Motor neuron (in vitro differentiated cells): ENCODE data around the gene MCM9. TPM values are rescaled to one million over a fixed set of nuclear protein-coding genes. Genes with fewer than 3 reads are reported as not detected.
"Not testable (repeated sequence)": the region's sequence is repeated elsewhere in the genome, so short reads cannot be mapped to it uniquely, and the experiment has no call there.

Experiments
- ATAC-seq, 8 experiments: fragments of 200-7000 bp; cut with Tn5 transposase; replicated peaks in 6 of 8; 2 replicates each; pipeline ENCODE4 v1.8.0; 2021; ENCODE audit warnings: mild to moderate bottlenecking in 8 of 8, moderate library complexity in 8 of 8
- H3K27ac ChIP-seq, 2 donors: fragments of 250-450 bp; sonication (Bioruptor Pico); 2 replicates each; pipeline ENCODE4 v1.9.0; 2021; ENCODE audit warnings: antibody characterized with exemption in 2 of 2, mild to moderate bottlenecking in 2 of 2, moderate library complexity in 1 of 2
- H3K4me1 ChIP-seq, 2 donors: fragments of 250-450 bp; sonication (Bioruptor Pico); replicated peaks in 1 of 2; 2 replicates each; pipeline ENCODE4 v1.6.1; 2021; ENCODE audit warnings: antibody characterized with exemption in 2 of 2, mild to moderate bottlenecking in 2 of 2, moderate library complexity in 1 of 2
- H3K4me3 ChIP-seq, 5 donors: fragments of 250-450 bp; sonication (Bioruptor Pico); 2 replicates each; pipeline ENCODE4 v1.9.0; 2021; ENCODE audit warnings: antibody characterized with exemption in 5 of 5, mild to moderate bottlenecking in 5 of 5, moderate library complexity in 4 of 5
- WGBS, 10 experiments: fragments of 450-650 bp; shearing (Covaris generic); methylation state at CpG; one replicate each; pipeline ENCODE4 v1.0.0; 2022; 5-methylcytosine and 5-hydroxymethylcytosine counted together
- in situ Hi-C, 9 experiments: fragments of 400-800 bp; cut with MboI; loops; one replicate each; pipeline ENCODE4 v1.15.0; 2021; ENCODE audit warnings: low sequenced_read_pairs in 9 of 9, low pct_unique_long_range_greater_than_20kb in 2 of 9; ENCODE audit not compliant: unreplicated experiment in 9 of 9
- total RNA-seq, 8 experiments: library from RNA; unstranded; fragments of 300-600 nt; gene quantifications; 2 replicates each; pipeline versions ENCODE4 v1.2.3 to v1.2.4, GENCODE V29; 2022

MCM9 gene
- total RNA-seq, 8 experiments from 2014 or later, result 6.5 to 21.4 (median 12.7) TPM

GRCh38 chr6:118826096-118826495 is 108.9 kb downstream of the MCM9 start:
- ATAC-seq, result no peak
- Histone ChIP-seq H3K4me1 (no peaks in the 10 kb centered on the region), H3K4me3 (no peak overlapping the region), H3K27ac (no peak overlapping the region)
- in situ Hi-C loops, result no loop called here
- WGBS, 10 experiments, result 85 to 100% (median 90%) methylated on average over 3 to 4 of the region's 4 CpGs; no CpG with 5 or more reads in 5 of the 10 experiments

GRCh38 chr6:118825661-118826060 is 109.3 kb downstream of the MCM9 start:
- no peak for ATAC-seq
- Histone ChIP-seq H3K4me1 (no peaks in the 10 kb centered on the region), H3K27ac (no peak overlapping the region), H3K4me3 (no peak overlapping the region)
- in situ Hi-C loops, result no loop called here
- WGBS, 10 experiments, result 80 to 100% (median 96%) methylated on average over 1 to 4 of the region's 4 CpGs; no CpG with 5 or more reads in 1 of the 10 experiments

GRCh38 chr6:118815495-118815894 is 119.5 kb downstream of the MCM9 start:
- H3K4me1 ChIP-seq, result no peaks in the 10 kb centered on the region
- H3K4me3 ChIP-seq, result no peak overlapping the region
- in situ Hi-C loops, result no loop called here
- H3K27ac ChIP-seq, result no peak overlapping the region
- no peak for ATAC-seq
- 92 to 100% (median 100%) methylated on average over 1 to 2 of the region's 2 CpGs; no CpG with 5 or more reads in 5 of the 10 experiments for WGBS, 10 experiments

GRCh38 chr6:118813775-118814174 is 121.2 kb downstream of the MCM9 start:
- ATAC-seq, result peak in 2 of 8 experiments; percentile 56 to 70
- in situ Hi-C loops, result no loop called here
- H3K4me1 ChIP-seq, result no peaks in the 10 kb centered on the region
- H3K4me3 ChIP-seq, result no peak overlapping the region
- H3K27ac ChIP-seq, result no peak overlapping the region
- 15 to 100% (median 70%) methylated on average over 1 to 2 of the region's 2 CpGs; no CpG with 5 or more reads in 4 of the 10 experiments for WGBS, 10 experiments

DNA sequence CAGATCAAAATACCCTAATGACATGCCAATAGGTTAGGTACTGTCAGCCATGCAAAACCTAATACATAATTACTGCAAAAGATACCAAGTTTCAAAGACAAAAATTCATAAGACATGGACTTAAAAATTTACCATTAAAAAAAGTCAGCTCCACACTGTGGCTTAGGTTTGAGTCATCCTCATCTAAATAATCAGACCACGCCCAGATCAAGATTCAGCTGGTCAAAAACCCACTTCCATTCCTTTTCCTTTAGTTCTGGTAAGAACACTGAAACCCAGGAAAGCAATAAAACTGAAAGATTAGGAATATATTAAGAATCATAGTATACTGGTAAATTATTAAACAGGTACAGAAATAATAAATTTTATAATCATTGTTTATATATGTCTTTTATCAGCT is 122.0 kb downstream of the MCM9 start:
- Histone ChIP-seq H3K4me1 (no peaks in the 10 kb centered on the region), H3K27ac (no peak overlapping the region), H3K4me3 (no peak overlapping the region)
- in situ Hi-C loops, result no loop called here
- 10 to 100% (median 94%) methylated on average over 1 of the region's 1 CpG; no CpG with 5 or more reads in 4 of the 10 experiments for WGBS, 10 experiments
- peak in 3 of 8 experiments; percentile 75 to 88 (median 83) for ATAC-seq

DNA sequence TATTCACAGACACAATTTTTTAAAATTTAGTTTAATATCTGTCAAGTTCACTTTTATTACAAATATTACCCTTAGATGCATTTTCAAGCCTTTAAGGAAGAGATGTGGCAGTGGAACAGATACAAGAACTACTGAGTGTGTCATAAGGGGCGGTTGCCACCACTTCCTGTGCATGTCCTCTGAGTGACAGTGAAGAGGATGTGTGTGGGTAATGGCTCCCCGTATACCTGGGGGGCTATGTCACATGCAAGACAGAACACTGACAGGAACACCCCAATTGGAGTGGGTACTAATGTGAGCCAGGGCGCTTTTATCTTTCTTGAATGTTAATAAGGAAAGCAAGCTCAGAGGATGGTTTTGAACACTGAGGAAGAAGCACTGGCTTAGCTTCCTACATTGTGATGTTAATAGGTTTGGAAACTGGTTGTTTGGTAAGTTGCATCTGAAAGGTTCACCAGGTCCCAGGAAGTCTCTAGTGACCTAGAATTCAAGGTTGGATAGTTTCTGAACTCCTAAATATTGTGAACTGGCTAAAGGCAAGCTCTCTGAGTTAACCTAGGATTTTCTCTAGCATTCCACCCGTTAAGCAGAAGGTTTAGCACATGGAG is 124.4 kb downstream of the MCM9 start:
- no peak overlapping the region for H3K27ac ChIP-seq
- 0 to 100% (median 80%) methylated on average over 1 to 4 of the region's 4 CpGs; no CpG with 5 or more reads in 1 of the 10 experiments for WGBS, 10 experiments
- H3K4me1 ChIP-seq, result no peaks in the 10 kb centered on the region
- ATAC-seq, result no peak
- in situ Hi-C loops, result no loop called here
- H3K4me3 ChIP-seq, result no peak overlapping the region

DNA sequence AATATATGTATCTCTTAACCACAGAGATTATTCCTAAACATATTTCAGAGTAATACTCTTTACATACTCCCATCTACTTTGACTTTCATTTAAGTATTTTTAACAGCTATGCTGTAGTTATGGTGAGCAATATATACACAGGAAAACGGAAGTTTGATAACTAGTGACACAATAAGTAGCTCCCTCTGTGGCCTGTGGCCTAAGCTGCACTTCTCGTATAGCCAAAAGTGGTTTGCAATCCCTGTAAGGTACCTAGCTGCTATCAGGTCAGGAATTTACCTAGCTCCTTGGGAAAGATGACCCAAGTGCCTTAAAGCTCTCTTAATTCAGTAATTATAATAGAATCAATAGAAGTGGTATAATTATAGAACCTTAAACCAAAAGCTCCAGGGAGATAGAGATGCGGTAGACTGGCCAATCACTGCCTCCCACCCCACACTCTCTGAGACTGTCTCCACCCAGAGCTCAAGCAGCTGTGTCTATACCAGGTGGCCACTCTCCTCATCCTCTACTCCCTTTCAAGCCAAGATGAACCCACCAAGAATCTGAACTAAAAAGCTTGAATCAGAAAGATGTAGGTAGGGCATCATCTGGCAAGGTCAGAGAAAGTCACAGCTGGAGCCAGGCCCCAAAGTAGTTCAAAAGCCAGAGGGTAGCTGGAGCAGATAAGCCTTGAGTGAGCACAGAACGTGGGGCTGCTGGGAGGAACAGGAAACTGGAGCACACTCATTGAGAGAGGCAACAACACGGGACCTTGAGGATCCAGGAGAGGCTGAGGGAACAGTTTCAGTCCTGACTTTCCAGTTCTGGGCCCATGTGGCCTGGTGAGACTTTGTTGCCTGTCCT is 125.9 kb downstream of the MCM9 start:
- in situ Hi-C loops, result no loop called here
- peak in 1 of 8 experiments; percentile 50 for ATAC-seq
- WGBS, 10 experiments, result 71 to 100% (median 88%) methylated on average over 1 to 5 of the region's 5 CpGs
- Histone ChIP-seq H3K4me3 (no peak overlapping the region), H3K27ac (no peak overlapping the region), H3K4me1 (no peaks in the 10 kb centered on the region)

DNA sequence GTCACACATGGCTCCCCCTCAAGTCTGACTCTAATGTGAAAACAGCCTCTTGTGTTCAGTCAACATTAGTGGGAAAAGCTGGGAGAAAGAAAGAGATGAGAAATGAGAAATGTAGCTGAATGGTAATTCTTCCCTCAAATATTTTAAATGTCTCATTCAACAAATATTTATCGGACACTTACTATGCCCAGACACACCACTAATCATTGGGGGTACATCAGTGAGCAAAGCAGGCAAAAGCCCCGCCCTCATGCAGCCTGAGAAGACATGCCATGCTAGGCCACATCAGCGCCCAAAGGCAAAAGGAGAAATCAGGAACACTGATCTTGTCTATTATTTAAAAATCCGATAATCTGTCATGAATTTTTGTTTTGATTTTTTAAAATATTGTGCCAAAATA is 130.9 kb downstream of the MCM9 start:
- WGBS, 10 experiments, result 40 to 100% (median 92%) methylated on average over 1 to 4 of the region's 4 CpGs; no CpG with 5 or more reads in 2 of the 10 experiments
- Histone ChIP-seq H3K4me3 (no peak overlapping the region), H3K27ac (no peak overlapping the region), H3K4me1 (peaks cover 2 to 8% of the 10 kb centered on the region in 2 donors)
- no peak for ATAC-seq
- in situ Hi-C loops, result no loop called here

GRCh38 chr6:118801257-118801656 is 133.7 kb downstream of the MCM9 start:
- no peak overlapping the region for H3K27ac ChIP-seq
- no peak overlapping the region for H3K4me3 ChIP-seq
- ATAC-seq, result no peak
- WGBS, 10 experiments, result 50 to 98% (median 88%) methylated on average over 1 to 6 of the region's 6 CpGs; no CpG with 5 or more reads in 3 of the 10 experiments
- H3K4me1 ChIP-seq, result peaks cover 2 to 8% of the 10 kb centered on the region in 2 donors
- in situ Hi-C loops, result no loop called here

GRCh38 chr6:118800394-118801071 is 134.4 kb downstream of the MCM9 start:
- peak; percentile 97 to 100 (median 99) for ATAC-seq
- H3K4me3 ChIP-seq, result no peak overlapping the region
- in situ Hi-C loops, result no loop called here

DNA sequence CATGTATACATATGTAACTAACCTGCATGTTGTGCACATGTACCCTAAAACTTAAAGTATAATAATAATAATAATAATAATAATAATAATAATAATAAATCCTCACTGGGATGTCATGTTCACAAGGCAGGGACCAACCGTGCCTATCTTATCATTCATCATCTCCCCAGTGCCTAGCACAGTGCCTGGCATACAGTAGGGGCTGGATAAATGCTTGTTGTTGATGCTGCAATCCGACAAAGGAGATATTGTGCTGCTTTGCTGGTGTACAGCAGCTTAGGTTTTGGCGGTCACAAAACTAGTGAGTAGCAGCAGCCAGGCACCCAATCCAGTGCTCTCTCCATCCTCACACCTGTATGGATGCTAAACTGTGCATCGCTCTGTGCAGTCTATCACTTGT is 135.1 kb downstream of the MCM9 start:
- ATAC-seq, result peak in 3 of 8 experiments; percentile 7 to 9 (median 9)
- in situ Hi-C loops, result loop anchor here in 3 of 9 experiments (25.0 kb wide), 2 partner anchors 163 to 513 kb away; no protein-coding TSS in a partner anchor

More at GRCh38 chr6:118800394-118801071, 134.4 kb downstream of the MCM9 start:
- Histone ChIP-seq H3K4me1 (peaks cover 2 to 8% of the 10 kb centered on the region in 2 donors), H3K27ac (no peak overlapping the region)
- WGBS, 10 experiments, result 13 to 60% (median 26%) methylated on average over 1 to 15 of the region's 17 CpGs

DNA sequence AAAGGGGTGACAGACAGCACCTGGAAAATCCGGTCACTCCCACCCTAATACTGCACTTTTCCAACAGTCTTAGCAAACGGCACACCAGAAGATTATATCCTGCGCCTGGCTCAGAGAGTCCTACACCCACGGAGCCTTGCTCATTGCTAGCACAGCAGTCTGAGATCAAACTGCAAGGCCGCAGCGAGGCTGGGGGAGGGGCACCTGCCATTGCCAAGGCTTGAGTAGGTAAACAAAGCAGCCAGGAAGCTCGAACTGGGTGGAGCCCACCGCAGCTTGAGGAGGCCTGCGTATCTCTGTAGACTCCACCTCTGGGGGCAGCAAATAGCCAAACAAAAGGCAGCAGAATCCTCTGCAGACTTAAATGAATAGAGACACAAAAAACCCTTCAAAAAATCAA is 138.4 kb downstream of the MCM9 start:
- not testable (repeated sequence) for H3K4me3 ChIP-seq, H3K27ac ChIP-seq, H3K4me1 ChIP-seq, ATAC-seq
- 33 to 80% (median 52%) methylated on average over 1 to 4 of the region's 9 CpGs; no CpG with 5 or more reads in 6 of the 10 experiments for WGBS, 10 experiments
- in situ Hi-C loops, result loop anchor here in 3 of 9 experiments (25.0 kb wide), 2 partner anchors 159 to 509 kb away; no protein-coding TSS in a partner anchor

More for the DNA sequence above, 135.1 kb downstream of the MCM9 start:
- WGBS, 10 experiments, result 43 to 100% (median 100%) methylated on average over 1 to 2 of the region's 4 CpGs; no CpG with 5 or more reads in 6 of the 10 experiments
- H3K4me3 ChIP-seq, result no peak overlapping the region
- H3K4me1 ChIP-seq, result peaks cover 2 to 8% of the 10 kb centered on the region in 2 donors
- no peak overlapping the region for H3K27ac ChIP-seq
